SH-SY5Y (cell line): Measurements from ENCODE around the gene SLC23A2.

Experiments used
- GATA2 ChIP-seq: IDR thresholded peaks from 2 replicates; pipeline ENCODE4 v1.6.1; 2011; ENCODE audit warnings: mild to moderate bottlenecking, low read depth, low read length
- GATA3 ChIP-seq: IDR thresholded peaks from 2 replicates; pipeline ENCODE4 v1.6.1; 2011; ENCODE audit warnings: low read depth, mild to moderate bottlenecking, low read length, moderate library complexity

The SLC23A2 gene

DNA sequence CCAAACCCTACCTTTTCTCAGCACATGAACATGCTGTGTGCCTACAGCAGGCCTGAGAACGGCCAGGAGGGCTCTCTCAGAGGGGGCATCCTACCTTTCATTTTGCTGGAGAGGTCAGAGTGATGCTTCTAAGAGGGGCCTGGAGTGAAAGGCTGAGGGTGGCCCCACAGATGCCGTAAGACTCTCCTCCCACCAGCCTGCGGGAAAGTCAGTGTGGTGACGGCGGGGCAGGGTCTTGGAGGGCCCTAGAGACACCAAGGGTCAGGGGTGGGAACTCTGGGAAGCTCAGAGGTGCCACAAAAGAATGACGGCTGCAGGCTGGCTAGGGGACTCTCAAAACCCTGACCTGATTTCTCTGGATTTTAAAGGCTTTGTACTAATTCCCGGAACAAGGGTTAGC, 107.6 kb downstream of the SLC23A2 start:
- TF ChIP-seq GATA3, result no peak
- no peak for TF ChIP-seq GATA2

DNA sequence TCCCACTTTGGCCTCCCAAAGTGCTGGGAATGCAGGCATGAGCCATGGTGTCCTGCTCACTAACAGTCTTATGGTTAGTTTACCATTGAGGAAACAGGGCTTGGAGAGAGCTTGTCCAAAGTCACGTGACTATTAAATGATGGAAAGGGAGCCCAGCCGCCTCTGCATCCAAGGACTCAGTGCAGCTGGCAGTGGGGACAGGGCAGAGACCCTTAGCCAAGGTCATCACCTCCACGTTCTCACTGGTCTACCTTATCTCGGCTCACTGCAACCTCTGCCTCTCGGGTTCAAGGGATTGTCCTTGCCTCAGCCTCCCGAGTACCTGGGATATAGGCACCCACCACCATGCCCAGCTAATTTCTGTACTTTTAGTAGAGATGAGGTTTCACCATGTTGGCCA, 109.3 kb downstream of the SLC23A2 start:
- TF ChIP-seq GATA3, result no peak
- no peak for TF ChIP-seq GATA2

DNA sequence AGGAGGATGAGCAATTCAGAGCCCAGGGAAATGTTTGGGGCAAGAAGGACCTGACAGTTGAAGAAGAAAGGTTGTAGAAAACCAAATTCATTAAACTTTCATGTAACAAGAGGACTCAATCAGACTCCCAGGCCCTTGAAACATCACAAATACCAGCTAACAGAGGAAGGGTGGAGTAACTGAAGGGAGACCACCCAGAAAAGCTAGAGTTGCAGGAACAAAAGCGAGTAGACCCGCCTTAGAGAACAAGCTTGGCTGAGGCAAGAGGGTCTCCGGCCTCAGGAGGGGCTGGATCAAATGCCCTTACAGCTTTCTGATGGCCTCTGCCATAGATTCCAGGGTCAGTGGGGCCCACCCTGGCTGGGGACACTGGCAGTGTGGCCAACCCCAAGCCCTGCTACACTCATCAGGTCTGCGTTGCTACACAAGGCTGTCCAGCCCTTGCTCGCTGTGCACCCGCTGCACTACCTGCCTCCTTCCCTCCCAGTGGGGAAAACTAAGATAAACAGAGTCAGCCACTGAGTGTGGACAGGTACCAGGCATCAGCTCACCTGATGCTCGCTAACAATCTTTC, 110.0 kb downstream of the SLC23A2 start:
- TF ChIP-seq GATA2 (no peak), GATA3 (no peak)

DNA sequence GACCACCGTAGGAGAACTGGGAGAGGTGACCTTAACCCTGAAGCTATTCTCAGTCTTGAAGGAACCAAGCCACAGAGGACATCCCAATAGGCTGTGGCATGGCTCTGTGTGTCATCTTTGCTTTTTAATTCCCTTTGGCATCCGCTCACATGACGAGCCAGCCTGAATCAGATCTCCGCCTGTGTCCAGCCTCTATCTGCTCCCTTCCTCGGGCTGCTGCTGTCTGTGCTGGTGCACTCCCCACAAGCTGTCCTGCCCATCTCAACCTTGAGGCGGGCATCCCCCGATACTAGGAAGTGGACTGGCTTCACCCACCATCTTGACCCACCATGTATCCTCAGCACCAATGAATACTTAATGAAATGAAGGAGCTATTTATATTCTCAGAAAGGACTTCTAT, 111.9 kb downstream of the SLC23A2 start:
- TF ChIP-seq GATA2 (no peak), GATA3 (no peak)

GRCh38 chr20:4887586-4887985, 113.7 kb downstream of the SLC23A2 start:
- TF ChIP-seq GATA3, result no peak
- TF ChIP-seq GATA2, result no peak

- TF ChIP-seq GATA2 (no peak), GATA3 (no peak)
These were observed 114.4 kb downstream of the SLC23A2 start for GRCh38 chr20:4886771-4887527.

- TF ChIP-seq GATA3, result no peak
- no peak for TF ChIP-seq GATA2
These were observed 115.4 kb downstream of the SLC23A2 start for GRCh38 chr20:4885877-4886276.

- TF ChIP-seq GATA3 (no peak), GATA2 (no peak)
These were observed 117.8 kb downstream of the SLC23A2 start for GRCh38 chr20:4883546-4883945.

GRCh38 chr20:4883051-4883450, 118.3 kb downstream of the SLC23A2 start:
- TF ChIP-seq GATA2 (no peak), GATA3 (no peak)

DNA sequence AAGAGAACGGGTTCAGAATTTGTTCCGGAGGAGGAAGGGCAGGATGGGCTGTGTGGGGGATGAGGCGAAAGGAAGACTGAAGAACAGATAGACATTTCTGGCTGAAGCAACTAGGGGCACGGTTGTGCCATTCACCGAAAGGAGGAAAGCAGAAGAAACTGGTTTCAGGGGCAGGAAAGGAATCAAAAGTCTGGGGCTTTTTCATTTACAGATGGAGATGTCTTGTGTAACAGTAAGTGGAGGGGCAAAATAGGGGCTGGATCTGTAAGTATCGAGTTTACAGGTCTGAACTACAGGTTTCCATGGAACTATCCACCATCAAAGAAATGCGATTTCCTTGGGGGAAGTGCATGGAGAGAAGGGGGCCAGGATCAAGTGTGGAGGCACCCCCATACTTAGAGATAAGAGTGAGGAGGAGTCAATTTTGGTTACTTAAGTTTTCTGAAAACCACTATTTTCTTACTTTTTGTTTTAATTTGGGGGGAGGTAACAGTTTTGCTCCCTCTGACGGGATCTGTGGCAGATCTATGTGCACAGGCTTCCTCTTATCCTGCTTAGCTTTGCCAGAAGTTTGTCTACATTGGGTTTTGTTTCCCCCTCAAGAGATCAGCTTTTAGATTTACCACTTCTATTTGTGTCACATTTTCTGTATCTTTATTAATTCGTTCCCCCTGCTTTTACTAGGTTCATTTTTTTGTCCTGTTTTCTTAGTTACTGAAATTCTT, 120.1 kb downstream of the SLC23A2 start:
- TF ChIP-seq GATA3, result no peak
- no peak for TF ChIP-seq GATA2

DNA sequence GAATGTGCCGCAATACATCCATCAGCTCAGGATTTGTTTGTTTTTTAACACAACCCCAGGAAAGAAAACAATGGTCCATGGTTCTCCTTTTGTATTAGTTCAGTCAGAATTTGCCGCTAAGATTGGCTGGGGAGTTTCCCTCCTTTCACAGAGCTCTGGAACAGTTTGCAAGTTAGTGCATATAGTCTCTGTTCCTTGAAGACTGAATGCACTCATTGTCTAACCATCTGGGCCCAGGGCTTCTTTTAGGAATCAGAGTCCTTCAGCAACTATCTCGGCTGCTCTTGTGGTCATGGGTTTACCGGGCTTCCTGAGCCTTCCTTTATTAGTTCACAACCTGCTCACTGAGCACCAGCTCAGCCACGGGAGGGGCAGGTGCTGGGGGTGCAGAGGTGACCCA, 121.3 kb downstream of the SLC23A2 start:
- TF ChIP-seq GATA3 (no peak), GATA2 (no peak)

DNA sequence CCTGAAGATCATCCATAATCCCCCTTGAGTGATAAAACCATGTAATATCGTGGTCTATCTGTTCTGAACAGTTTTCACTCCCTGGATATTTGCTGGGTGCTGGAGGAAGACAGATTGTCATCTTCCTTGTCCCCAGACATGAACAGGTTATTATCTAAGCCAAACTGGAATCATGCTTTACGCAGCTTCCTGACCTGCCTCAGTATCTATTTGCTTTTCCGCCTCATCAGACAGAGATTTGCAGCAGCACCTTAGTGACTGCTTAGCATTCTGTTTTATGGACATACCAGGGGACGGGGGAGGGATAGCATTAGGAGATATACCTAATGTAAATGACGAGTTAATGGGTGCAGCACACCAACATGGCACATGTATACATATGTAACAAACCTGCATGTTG, 124.6 kb downstream of the SLC23A2 start:
- TF ChIP-seq GATA3, result no peak
- no peak for TF ChIP-seq GATA2

GRCh38 chr20:4876301-4876700, 125.0 kb downstream of the SLC23A2 start:
- TF ChIP-seq GATA3, result no peak
- TF ChIP-seq GATA2, result no peak

DNA sequence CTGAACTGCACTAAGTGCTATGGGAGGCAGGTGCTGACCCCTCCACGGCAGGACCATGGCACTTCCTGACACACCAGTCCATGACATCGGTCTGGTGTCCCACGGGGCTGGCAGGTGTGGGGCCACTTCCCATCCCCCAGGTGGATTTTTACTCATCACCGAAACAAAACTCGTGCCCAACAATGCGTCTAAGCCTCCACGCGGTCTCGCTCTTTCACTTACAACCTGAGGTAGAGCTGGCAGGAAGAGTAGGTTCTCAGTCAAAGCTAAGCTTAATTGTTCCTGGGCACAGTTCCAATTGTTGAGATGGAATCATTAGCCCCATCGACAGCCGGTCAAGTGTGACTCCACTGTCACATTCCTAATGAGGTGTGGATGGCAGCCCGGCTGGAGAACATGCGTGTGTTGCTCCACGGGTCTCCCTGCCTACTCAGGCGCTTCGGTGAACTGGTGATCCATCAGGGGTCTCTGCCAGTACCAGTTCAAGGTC, 125.7 kb downstream of the SLC23A2 start:
- TF ChIP-seq GATA2, result no peak

GRCh38 chr20:4873396-4873795, 127.9 kb downstream of the SLC23A2 start:
- no peak for TF ChIP-seq GATA3
- TF ChIP-seq GATA2, result no peak
